GM18907 (cell line): ENCODE results near the gene LMX1A.

ENCODE experiments used
- ATAC-seq: cut with Tn5 transposase; IDR thresholded peaks from one replicate; pipeline ENCODE4 v1.9.1; 2021; ENCODE audit warnings: mild to moderate bottlenecking, moderate library complexity; ENCODE audit not compliant: unreplicated experiment

LMX1A gene

DNA sequence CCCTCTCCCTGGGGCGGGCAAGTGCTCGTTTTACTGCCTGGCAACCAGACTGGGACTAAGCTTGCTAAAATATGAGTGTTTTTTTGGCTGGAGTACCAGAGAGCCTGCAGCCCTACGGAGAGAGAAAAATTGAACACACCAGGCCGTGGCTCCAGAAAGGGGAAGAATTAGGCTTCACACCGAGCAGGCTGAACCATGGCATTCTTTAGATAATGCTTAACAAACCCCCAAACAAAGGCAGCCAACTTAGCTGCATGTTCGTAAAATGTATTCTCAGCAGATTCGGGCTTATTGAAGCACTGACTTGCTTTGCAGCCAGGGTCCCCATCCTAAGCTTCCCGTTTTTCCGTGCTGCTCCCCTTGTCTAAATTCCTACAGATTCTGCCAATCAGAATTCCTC lies 76.6 kb downstream of the LMX1A start:
- ATAC-seq, result no peak

DNA sequence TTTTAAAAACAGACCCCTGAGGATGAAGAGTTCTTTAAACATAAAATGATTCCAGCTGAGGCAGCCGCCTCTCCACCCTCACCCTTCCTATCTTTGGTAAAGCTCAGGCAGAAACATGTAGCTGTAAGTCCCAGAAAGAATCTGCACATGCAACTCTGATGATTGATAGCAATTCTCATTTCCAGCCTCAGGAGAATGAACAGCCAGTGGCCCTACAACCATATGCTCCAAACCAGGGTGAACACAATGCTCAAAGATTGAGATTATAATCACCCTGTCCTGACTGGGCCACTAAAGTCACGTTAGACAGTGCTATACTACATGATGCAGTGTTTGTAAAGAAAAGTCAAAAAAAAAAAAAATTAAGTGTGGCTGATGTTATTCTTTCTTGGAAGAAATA lies 80.2 kb downstream of the LMX1A start:
- ATAC-seq, result no peak

DNA sequence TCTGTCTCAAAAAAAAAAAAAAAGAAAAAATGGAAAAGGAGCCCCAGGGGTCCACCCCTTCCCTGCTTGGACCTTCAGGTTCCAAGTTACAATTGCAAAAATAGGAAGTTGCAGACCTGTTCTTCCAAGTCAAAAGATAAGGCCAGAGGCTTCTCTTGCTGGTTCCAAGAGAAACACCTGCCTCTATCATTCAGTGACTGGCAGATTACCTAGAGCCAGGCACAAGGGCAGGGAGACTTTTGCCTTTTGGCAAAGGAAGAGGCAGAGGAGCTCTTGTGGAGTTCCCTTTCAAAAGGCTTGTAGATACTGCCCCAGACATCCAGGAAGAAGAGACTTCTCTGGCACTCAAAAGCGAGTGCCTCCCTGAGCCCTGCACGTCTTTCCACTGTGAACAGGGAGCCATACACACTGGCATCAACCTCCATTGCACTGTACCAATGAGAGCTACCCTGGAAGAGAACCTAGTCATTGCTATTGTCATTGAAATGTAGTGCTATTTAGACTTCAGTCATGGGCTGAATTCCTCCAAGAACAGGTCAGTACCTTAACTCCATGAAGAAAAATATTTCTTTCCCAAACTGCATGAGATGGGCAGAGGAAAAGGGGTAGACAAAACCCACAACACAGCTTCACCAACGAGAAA lies 91.2 kb downstream of the LMX1A start:
- no peak for ATAC-seq

DNA sequence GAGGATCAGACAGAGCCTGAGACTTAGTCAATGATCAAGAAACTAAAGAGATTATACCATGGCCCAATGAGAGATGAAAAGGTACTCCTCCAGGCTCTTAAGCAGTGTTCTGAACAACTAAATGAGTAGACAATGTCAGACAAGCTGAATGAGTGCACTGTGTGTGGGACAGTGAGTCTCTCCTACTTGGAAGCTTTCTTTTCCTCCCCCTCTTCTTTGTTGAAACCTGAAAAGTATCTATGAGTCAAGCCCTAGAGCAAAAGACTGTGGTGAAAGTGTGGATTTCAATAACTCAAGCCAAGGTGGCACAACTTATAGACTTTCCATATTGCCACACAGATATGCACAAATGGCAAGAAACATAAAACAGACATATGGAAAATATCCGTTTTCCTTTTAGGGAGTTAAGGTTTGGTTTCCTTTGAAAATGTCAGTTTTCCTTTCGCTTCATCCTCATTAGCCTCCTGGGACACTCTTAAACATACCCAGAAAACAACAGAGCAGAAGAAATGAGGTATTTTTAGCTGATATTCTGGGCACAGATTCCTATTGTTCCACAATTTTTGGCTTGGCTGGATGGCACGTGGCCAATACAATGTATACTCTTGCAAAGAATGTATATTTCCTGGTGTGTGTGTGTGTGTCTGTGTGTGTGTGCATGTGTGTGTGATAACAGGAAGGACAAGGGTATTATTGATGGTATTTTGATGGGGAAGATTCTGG lies 96.6 kb downstream of the LMX1A start:
- no peak for ATAC-seq

DNA sequence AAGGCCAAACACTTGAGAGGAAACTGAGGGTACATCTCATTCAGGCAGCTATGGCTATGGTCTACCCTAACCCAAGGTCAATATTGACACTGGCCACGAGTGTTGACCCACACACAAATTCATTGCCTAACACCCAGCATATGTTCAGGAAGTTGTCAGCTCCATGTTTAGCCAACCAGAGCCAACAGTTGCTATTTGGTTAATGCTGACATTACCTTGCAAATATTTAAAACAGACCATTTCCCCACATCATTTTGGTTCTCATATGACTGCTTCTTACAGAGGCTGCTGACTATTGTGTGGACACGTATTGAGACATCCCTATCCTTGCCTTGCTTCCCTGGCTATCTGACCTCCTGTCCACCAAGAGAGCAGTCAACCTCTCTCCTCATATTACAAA lies 97.3 kb downstream of the LMX1A start:
- no peak for ATAC-seq

DNA sequence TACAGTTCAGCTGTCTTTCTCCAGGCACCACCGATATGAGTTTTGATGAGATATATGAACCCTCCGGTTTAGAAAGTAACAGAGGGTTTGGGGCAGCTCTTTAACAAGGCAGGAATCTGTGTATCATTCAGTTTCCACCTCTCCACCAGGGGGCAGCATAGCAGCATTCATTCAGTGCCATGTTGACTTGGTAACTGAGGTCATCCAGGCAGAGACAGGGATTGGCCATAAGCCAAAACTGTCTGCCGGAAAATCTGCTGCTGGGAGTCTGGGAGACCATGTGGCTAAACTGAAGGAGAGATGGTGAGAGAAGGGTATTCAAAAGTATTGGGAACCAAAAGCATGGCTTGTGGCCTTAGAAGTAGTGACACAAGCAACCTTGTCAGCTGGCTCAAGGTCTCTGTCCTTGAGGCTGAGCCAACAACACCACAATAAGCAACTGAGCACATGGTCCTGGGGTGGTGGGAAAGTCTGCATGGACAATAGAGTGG lies 98.5 kb downstream of the LMX1A start:
- ATAC-seq, result peak; percentile 80

DNA sequence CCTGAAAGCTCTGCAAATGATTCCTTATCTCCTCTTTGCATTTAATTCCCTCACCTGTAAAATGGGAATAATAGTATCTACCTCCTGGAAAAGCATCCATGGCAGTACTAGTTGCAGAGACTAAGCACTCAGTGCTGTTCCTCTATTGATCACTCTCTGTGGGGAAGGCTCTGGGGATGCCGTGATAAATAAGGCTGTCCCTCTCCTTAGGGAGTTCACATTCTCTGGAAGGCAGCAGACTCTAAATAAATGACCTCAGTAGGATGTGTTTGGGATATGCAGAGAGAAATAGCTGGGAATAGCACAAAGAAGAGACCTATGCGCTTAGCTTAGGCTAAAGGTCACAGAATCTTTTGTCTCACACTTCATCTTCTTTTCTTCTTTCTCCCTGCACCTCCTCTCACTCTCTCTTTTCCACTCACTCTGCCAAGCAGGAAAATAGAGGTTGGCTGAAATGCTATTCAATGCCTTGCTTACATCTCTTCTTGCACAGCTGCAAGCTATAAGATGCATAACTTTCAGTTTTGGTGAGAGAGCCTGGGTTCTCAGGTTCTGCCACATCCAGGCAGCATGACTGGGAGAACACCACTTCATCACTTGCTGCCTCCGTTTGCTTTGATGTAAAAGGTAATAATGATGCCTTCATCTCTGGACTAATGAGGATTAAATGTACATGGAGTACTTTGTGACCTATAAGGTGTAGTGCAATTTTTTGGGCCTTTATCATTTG lies 101.5 kb downstream of the LMX1A start:
- no peak for ATAC-seq

DNA sequence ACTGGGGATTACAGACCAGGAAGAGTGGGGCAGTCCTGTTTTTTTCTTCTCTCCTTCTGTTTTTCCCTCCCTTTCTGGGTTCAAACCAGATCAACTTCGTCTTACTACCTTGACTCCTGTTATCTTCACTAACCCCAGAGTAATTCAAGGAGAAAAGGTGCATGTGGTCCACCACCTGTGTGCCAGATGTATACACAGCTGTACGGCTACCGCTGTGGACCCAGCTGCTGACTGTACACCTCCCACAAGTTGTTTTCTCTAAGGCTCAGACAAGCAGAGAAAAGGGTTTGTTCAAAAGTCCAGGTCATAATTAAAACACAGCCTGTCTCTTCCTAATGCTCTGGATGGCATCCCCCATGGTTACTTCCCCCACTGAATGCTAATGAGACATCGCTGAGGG lies 102.1 kb downstream of the LMX1A start:
- no peak for ATAC-seq

DNA sequence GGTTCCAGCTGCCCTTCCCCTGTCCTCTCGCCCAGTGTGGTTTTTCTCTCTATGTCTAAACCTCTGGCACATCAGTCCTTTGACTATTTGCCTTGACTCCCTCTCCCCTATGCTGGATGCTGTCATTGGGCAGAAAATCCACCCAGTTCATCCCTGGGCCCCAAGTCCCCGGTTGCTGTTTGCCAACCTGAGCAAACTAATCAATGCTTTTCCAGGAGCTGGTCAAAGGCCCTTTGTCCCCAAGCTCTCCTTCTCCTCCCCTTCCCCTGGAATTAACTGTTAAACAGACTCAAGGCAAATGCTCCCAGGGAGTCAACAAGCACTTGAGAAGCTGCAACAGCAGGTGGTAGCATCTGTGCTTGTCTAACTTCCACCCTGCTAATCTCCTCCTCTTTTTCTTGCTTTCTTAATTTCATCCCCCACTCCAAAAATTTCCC lies 102.7 kb downstream of the LMX1A start:
- no peak for ATAC-seq

DNA sequence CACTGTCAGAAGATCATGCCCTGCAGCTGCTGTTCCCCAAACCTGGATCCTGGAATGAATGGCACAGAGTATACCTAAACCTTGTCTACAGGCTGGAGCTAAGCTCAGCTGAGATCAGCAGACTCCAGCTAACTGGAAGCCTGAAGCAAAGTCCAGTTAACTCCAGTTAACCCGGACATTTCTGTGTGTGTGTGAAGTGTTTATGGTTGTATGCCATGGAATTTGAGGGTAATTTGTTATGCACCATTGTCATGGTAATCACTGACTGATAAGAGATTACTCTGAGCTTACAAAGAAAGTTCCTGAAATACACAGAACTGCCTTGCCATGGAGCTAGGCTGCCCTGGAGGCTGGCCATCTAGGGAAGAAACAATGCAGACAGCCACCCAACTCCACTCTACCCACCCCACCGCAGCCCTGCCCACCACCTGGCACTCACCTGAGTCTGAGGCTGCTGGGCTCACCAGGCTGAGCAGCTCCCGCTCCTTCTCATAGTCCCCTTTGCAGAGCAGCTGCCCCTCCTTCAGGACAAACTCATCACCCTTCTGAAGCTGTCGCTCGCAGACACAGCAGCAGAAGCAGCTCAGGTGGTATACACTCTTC lies 107.4 kb downstream of the LMX1A start:
- ATAC-seq, result no peak

DNA sequence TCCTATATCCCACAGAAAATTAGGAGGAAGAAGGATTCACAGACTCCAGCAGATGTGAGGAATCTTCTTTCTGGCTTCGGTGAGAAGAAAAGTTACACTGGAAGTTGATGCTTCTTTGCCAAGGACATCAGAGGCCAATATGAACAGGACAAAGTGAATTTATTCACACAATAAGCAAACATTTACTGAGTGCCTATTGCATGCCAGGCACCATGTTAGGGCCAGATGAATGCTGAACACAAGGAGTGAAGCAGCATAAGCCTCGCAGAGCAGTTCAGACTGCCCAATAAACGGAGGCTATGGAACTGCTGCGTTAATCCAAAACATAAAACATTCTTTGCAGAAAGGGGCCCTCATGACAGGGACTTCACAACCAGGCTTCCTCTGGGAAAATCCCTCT lies 114.6 kb downstream of the LMX1A start:
- ATAC-seq, result no peak

DNA sequence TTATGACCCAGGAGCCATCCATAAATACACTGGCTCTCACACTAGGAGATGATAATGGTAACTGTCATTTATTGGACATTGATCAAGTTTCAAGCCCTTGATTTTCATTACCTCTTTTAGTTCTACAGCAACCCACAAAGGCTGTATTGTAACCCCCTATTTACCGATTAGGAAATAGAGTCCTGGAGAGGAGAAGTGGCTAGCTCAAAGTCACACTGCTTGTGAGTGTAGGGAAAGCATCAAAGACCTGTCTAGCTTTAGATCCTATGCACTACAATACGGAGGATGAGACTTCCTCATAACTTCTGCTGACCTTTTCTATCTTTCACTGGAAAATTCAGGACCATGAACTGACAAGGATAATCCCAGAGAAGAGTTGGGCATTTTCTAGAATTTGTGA lies 115.2 kb downstream of the LMX1A start:
- no peak for ATAC-seq

DNA sequence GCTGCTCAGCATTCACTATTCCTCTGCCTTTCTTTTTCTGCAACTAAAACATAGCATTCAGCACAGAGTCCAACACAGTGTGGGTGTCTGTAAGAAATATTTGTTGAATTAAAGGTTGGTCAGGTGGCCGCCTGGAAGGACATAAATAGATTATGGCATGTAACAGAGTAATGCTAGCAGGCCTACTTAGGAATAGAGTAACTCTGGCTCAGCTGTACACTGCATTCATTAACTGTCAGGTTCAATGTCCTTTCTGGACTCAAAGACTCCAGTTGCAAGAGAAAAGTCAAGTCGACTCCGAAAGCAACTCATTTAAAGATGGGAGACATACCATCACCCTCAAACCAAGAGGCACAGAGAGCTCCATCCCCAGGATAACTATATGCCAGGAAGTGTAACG lies 116.0 kb downstream of the LMX1A start:
- ATAC-seq, result no peak

DNA sequence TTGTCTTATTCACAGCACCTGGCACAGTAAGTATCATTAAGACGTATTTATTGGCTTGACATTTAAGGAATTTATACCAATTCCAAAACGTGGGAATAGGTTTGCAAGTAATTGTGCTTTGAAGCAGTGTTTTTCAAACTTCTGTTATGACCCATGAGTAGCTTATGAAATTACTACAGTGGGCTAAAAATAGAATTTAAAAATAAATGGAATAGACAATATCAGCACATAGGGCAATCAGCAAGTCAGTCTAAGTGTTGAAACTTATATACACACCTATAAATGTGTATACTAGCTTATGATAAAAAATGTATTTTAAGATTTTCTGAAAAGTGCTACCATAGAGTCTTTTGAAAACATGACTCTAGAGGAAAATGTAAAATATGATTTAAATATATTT lies 116.6 kb downstream of the LMX1A start:
- ATAC-seq, result no peak

DNA sequence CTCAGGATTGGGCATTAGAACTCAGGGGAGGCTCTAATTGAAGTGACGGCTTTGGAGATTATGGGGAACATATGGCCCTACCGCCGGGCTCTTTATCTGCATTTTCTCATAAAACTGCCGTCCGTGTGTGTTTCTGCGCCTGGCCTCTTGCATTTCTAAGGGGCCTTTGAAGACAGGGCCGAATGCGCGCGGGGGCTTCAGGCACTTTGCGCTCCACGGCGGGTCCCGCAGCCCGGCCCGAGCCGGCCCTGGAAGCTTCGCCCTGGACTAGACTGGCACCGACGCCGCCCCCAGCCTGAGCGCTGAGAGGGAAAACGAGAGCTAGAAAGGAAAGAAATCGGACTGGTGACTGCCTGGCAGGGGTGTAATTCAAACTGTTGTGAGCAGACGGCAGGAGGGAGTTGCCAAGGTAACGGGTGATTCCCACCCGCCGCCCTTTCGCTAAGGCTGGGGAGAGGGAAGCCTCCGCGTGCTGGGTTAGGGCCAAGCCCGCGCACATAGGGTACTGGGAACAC lies 120.7 kb downstream of the LMX1A start:
- no peak for ATAC-seq

DNA sequence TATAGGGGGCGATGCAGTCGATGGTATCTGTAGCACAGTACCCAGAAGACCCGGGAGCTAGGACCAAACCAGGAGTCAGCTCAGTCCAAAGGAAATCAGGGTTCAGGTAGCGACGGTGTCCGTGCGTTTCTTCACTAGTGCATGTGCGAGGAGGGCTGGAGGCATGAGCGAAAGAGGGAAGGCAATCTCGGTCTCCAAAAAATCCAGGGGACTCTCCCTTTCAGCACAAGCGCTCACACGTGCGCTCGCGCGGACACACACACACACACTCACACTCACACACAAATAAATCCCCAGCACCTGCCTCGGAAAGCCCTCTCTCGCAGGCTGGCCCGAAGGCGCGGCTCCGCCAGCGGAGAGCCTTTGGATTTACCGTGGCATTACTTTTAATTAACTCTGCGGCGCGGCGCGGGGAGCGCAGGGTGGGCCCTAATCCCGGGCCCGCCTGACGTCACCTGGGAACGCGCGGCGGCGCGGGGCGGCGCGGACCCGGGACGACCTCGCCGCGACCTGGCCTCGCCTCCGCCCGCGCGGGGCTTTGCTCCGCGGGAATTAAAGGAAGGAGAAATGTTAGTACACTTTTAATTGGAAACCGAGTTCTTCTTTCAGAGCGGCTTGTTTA lies 121.2 kb downstream of the LMX1A start:
- no peak for ATAC-seq

DNA sequence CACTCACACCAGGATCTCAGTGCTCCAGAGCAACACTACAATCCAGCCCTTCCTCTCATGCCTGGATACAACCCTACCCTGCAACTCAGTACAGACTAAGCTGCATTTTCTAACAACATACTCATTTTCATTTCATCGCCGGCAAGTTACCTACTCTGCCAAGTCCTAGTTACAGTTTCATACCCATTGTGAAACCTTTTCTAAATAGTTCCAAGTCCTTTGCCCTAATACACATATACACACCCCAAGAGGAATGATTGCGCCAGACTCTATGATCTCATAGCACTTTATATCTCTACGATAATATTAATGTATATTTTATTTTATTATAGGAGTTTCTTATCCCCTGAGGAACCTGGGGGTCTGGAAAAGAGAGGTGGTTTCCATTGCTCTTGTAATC lies 122.4 kb downstream of the LMX1A start:
- ATAC-seq, result no peak

DNA sequence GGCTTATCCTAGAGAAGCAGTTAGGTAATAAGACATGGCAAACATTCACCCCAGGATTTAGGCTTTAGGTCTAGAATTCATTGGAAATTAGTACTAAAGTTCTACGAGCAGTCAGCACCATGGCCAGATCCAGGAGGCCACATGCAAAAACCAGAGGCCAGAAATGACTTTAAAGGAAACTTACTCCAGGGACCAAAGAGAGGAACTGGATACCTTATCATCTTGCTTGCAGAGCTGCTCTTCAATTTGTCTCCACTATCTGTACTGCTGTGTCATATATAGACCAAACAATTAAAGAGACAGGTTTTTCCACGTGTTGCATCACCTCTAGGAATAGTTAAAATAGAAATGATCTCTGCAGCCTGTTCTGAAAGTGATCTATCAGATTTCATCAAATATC lies 127.8 kb downstream of the LMX1A start:
- no peak for ATAC-seq

DNA sequence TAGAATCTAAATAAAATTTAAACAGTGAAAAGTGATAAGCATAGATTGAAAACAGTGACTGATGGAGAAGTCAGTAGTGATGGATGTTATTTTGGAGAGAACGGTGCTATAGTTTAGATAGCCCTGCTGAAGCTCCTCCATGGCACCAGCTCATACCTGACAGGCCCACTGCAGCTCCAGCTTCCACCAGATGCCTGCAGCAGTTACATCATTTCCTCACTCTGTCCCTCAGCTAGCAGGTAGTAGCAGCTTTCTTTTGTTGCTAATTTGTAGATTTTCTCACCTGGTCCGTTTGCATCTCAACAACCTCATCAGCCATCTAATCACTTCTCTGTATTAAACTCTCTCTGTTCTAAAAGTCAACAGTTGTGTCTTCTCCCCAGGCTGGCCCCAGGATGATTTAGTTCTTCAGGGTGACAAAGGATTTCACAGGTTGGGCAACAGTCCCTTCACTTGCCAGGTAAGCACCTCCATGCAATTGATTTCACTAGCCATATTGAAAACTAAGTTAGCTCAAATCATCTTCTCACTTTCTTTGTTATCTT lies 128.3 kb downstream of the LMX1A start:
- no peak for ATAC-seq

DNA sequence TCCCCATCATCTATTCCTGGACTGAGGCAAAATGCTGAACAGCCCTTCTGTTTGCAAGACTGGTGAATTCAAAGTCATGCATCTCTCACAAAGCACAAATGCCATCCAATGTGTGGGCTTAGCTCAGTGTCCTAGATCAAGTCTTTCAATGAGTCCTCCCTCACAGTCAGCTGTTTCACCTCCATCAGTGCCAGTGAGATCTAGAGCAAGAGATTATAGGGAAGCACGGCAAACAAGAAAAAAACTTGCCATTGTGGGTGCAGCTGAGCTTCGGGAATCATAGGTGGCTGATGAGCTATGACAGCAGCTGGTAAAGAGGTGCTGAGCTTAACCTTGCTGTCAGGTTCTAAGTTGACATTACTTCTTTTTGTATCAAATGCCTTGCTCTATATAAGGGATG lies 130.2 kb downstream of the LMX1A start:
- ATAC-seq, result no peak

DNA sequence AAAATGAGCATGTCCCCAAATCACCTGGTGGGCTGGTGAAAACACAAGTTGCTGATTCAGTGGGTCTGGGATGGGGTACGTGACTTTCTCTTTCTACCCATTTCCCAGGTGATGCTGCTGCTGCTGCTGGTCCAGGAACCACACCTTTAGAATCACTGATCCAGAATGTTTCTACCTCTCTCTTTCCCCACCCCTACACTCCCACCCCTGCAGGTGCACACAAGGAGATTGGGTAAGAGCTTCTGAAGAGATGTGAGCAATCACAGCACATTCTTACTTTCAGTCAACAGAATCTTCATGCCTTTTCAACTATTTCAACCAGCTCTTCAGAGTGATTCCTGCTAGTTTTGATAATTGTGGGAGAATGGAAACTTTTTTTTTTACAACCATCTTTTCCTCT lies 130.9 kb downstream of the LMX1A start:
- ATAC-seq, result no peak
